BJ (cell line): ENCODE results near the gene SLC6A15. TPM values are rescaled to one million over a fixed set of nuclear protein-coding genes. Genes with fewer than 3 reads are reported as not detected.

Experiments used
- CTCF ChIA-PET: fragments of 350-600 bp; formaldehyde crosslinking; extraction: SDS; loops from one replicate; lab custom pipeline; 2021; ENCODE audit warnings: antibody characterized with exemption, inconsistent platforms; lab: Yijun Ruan, JAX
- POLR2A ChIA-PET: fragments of 300-600 bp; sonication (Branson Sonifier 250); formaldehyde crosslinking; extraction: SDS; loops from one replicate; lab custom pipeline; 2021; ENCODE audit warnings: antibody characterized with exemption; lab: Charles Lee
- DNase-seq: peaks from one replicate; pipeline ENCODE4 v3.0.0-alpha.2; 2011; ENCODE audit warnings: low read depth
- H3K27me3 ChIP-seq: 2 replicates; pipeline ENCODE4 v1.6.0; 2011; ENCODE audit warnings: low read length; ENCODE audit not compliant: control insufficient read depth, insufficient read depth
- H3K36me3 ChIP-seq: 2 replicates; pipeline ENCODE4 v1.5.1; 2011; ENCODE audit warnings: low read length; ENCODE audit not compliant: control insufficient read depth, insufficient read depth
- H3K4me3 ChIP-seq: 2 replicates; pipeline ENCODE4 v1.5.1; 2011; ENCODE audit warnings: low read depth, mild to moderate bottlenecking, control low read depth, low read length
- CTCF ChIP-seq: IDR thresholded peaks from 2 replicates; pipeline ENCODE4 v1.5.1; 2011; ENCODE audit warnings: low read depth, mild to moderate bottlenecking, control low read depth, inconsistent platforms, low read length, moderate library complexity; ENCODE audit not compliant: insufficient read depth
- polyA plus RNA-seq: library from polyadenylated mRNA; depleted of rRNA; stranded (reverse); fragments of >200 nt; gene quantifications from 2 replicates; pipeline ENCODE4 v1.2.3, GENCODE V29; 2011

The SLC6A15 gene
- polyA plus RNA-seq, 1 experiment, result 0.01 TPM

- no peaks in the 10 kb centered on the region for H3K36me3 ChIP-seq
- H3K27me3 ChIP-seq, result no peaks in the 10 kb centered on the region
- TF ChIP-seq CTCF, result no peak
- H3K4me3 ChIP-seq, result no peak overlapping the region
- ChIA-PET CTCF (interaction anchor here (0.6 to 1.7 kb wide), 5 partner anchors 21 to 1015 kb away, joined by 3 to 4 read pairs (median 3); no protein-coding TSS in a partner anchor), POLR2A (no interaction called here)
- no peak for DNase-seq
Observed at GRCh38 chr12:84841591-84841990, 71.0 kb downstream of the SLC6A15 start.

GRCh38 chr12:84840356-84840755, 72.2 kb downstream of the SLC6A15 start:
- no peak for TF ChIP-seq CTCF
- Histone ChIP-seq H3K27me3 (no peaks in the 10 kb centered on the region), H3K36me3 (no peaks in the 10 kb centered on the region), H3K4me3 (no peak overlapping the region)
- ChIA-PET CTCF (interaction anchor here (1.0 kb wide), 1 partner anchor 332 kb away, joined by 3 read pairs; no protein-coding TSS in a partner anchor), POLR2A (no interaction called here)
- no peak for DNase-seq

GRCh38 chr12:84826925-84827324, 85.7 kb downstream of the SLC6A15 start:
- no peak for DNase-seq
- H3K36me3 ChIP-seq, result no peaks in the 10 kb centered on the region
- no peak overlapping the region for H3K4me3 ChIP-seq
- ChIA-PET POLR2A (no interaction called here), CTCF (interaction anchor here (0.6 kb wide), 1 partner anchor 20 kb away, joined by 3 read pairs; no protein-coding TSS in a partner anchor)
- TF ChIP-seq CTCF, result no peak
- H3K27me3 ChIP-seq, result no peaks in the 10 kb centered on the region

GRCh38 chr12:84825149-84825548, 87.5 kb downstream of the SLC6A15 start:
- TF ChIP-seq CTCF, result no peak
- Histone ChIP-seq H3K36me3 (no peaks in the 10 kb centered on the region), H3K4me3 (no peak overlapping the region), H3K27me3 (no peaks in the 10 kb centered on the region)
- ChIA-PET CTCF (interaction anchor here (0.6 to 0.9 kb wide), 2 partner anchors 103 to 317 kb away, joined by 3 read pairs; no protein-coding TSS in a partner anchor), POLR2A (no interaction called here)
- no peak for DNase-seq

GRCh38 chr12:84822525-84822924, 90.1 kb downstream of the SLC6A15 start:
- H3K36me3 ChIP-seq, result no peaks in the 10 kb centered on the region
- ChIA-PET CTCF (interaction anchor here (1.4 kb wide), 1 partner anchor 313 kb away, joined by 3 read pairs; no protein-coding TSS in a partner anchor), POLR2A (interaction anchor here (0.7 kb wide), 1 partner anchor 37 kb away, joined by 4 read pairs; no protein-coding TSS in a partner anchor)
- no peak for TF ChIP-seq CTCF
- H3K4me3 ChIP-seq, result no peak overlapping the region
- H3K27me3 ChIP-seq, result no peaks in the 10 kb centered on the region
- DNase-seq, result peak; percentile 42
